ENCODE results near the gene TSPAN9.

Gene TSPAN9

GRCh38 chr12:3113671-3114325, 36.6 kb downstream of the TSPAN9 start:
- no peak for TF ChIP-seq FOXP2 (optimal IDR thresholded peaks at IDR 0.05; ENCODE audit: borderline replicate concordance, extremely low read depth, extremely low read length, insufficient read depth)
- TF ChIP-seq, protein P1, sequence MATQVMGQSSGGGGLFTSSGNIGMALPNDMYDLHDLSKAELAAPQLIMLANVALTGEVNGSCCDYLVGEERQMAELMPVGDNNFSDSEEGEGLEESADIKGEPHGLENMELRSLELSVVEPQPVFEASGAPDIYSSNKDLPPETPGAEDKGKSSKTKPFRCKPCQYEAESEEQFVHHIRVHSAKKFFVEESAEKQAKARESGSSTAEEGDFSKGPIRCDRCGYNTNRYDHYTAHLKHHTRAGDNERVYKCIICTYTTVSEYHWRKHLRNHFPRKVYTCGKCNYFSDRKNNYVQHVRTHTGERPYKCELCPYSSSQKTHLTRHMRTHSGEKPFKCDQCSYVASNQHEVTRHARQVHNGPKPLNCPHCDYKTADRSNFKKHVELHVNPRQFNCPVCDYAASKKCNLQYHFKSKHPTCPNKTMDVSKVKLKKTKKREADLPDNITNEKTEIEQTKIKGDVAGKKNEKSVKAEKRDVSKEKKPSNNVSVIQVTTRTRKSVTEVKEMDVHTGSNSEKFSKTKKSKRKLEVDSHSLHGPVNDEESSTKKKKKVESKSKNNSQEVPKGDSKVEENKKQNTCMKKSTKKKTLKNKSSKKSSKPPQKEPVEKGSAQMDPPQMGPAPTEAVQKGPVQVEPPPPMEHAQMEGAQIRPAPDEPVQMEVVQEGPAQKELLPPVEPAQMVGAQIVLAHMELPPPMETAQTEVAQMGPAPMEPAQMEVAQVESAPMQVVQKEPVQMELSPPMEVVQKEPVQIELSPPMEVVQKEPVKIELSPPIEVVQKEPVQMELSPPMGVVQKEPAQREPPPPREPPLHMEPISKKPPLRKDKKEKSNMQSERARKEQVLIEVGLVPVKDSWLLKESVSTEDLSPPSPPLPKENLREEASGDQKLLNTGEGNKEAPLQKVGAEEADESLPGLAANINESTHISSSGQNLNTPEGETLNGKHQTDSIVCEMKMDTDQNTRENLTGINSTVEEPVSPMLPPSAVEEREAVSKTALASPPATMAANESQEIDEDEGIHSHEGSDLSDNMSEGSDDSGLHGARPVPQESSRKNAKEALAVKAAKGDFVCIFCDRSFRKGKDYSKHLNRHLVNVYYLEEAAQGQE (IDR thresholded peaks at IDR 0.05; ENCODE audit: insufficient read depth in 1 of 2, low read depth in 2 of 2, low read length in 2 of 2), result no peak
- TF ChIP-seq POLR2AphosphoS5 (IDR thresholded peaks at IDR 0.05; ENCODE audit: low read depth, low read length), result no peak
- no peak for TF ChIP-seq TAF1 (IDR thresholded peaks at IDR 0.05; ENCODE audit: borderline replicate concordance, insufficient read depth, low read length)
- TF ChIP-seq SIN3A (IDR thresholded peaks at IDR 0.05; ENCODE audit: borderline replicate concordance, insufficient read depth, low read length), result no peak

DNA sequence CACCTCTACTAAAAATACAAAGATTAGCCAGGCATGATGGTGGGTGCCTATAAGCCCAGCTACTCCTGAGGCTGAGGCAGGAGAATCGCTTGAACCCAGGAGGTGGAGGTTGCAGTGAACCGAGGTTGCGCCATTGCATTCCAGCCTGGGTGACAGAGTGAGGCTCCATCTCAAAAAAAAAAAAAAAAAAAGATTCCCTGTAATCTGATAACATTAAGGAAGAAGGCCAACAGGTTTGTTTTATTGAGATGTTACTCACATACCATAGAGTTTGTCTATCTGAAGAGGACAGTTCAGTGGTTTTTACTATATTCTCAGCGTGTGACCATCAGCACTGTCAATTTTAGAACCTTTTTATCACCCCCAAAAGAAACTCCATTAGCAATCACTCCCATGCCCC, 37.5 kb downstream of the TSPAN9 start:
- TF ChIP-seq TAF1 (IDR thresholded peaks at IDR 0.05; ENCODE audit: borderline replicate concordance, insufficient read depth, low read length), result no peak
- TF ChIP-seq, protein P1 (IDR thresholded peaks at IDR 0.05; ENCODE audit: insufficient read depth in 1 of 2, low read depth in 2 of 2, low read length in 2 of 2), result no peak
- no peak for TF ChIP-seq POLR2AphosphoS5 (IDR thresholded peaks at IDR 0.05; ENCODE audit: low read depth, low read length)
- TF ChIP-seq FOXP2 (optimal IDR thresholded peaks at IDR 0.05; ENCODE audit: borderline replicate concordance, extremely low read depth, extremely low read length, insufficient read depth), result no peak
- no peak for TF ChIP-seq SIN3A (IDR thresholded peaks at IDR 0.05; ENCODE audit: borderline replicate concordance, insufficient read depth, low read length)

DNA sequence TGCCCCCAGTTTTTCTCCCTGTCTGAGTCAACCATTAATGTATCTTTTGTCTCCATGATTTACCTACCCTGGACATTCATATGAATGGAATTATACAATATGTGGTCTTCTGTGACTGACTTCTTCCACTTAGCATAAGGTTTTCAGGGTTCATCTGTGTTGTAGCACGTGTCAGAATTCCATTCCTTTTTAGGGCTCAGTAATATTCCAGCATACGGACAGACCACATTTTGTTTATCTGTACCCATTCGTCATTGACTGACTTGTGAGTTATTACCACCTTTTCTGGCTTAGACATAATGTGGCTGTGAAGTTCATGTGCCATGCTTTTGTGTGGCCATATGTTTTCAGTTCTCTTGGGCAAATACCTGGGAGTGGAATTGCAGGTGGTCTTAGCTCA, 37.9 kb downstream of the TSPAN9 start:
- TF ChIP-seq FOXP2 (optimal IDR thresholded peaks at IDR 0.05; ENCODE audit: borderline replicate concordance, extremely low read depth, extremely low read length, insufficient read depth) (no peak), SIN3A (IDR thresholded peaks at IDR 0.05; ENCODE audit: borderline replicate concordance, insufficient read depth, low read length) (no peak), TAF1 (IDR thresholded peaks at IDR 0.05; ENCODE audit: borderline replicate concordance, insufficient read depth, low read length) (no peak), POLR2AphosphoS5 (IDR thresholded peaks at IDR 0.05; ENCODE audit: low read depth, low read length) (no peak)
- TF ChIP-seq, protein P1 (IDR thresholded peaks at IDR 0.05; ENCODE audit: insufficient read depth in 1 of 2, low read depth in 2 of 2, low read length in 2 of 2), result no peak

GRCh38 chr12:3116106-3116844, 39.1 kb downstream of the TSPAN9 start:
- no peak for TF ChIP-seq TAF1 (IDR thresholded peaks at IDR 0.05; ENCODE audit: borderline replicate concordance, insufficient read depth, low read length)
- no peak for TF ChIP-seq FOXP2 (optimal IDR thresholded peaks at IDR 0.05; ENCODE audit: borderline replicate concordance, extremely low read depth, extremely low read length, insufficient read depth)
- no peak for TF ChIP-seq SIN3A (IDR thresholded peaks at IDR 0.05; ENCODE audit: borderline replicate concordance, insufficient read depth, low read length)
- TF ChIP-seq POLR2AphosphoS5 (IDR thresholded peaks at IDR 0.05; ENCODE audit: low read depth, low read length), result no peak
- TF ChIP-seq, protein P1 (IDR thresholded peaks at IDR 0.05; ENCODE audit: insufficient read depth in 1 of 2, low read depth in 2 of 2, low read length in 2 of 2), result no peak
